ENCODE measurements around the gene FOXL2.

GRCh38 chr3:138899351-138899991 is 47.5 kb downstream of the FOXL2 start:
- TF ChIP-seq CTCF (IDR thresholded peaks at IDR 0.05; ENCODE audit: insufficient read depth, low read depth, low read length) (no peak), EZH2 (IDR thresholded peaks at IDR 0.05; ENCODE audit: insufficient read depth, low read length) (no peak)

Measured in astrocyte (in vitro differentiated cells and primary cell).